Parathyroid adenoma (tissue), 2 donors: ENCODE data around the gene METTL13.

ENCODE experiments used
- H2AFZ ChIP-seq: fragments of 300-600 bp; sonication (generic); one replicate; pipeline ENCODE4 v1.7.0; 2017; ENCODE audit warnings: antibody characterized with exemption, mild to moderate bottlenecking
- H3K27ac ChIP-seq: fragments of 300-600 bp; sonication (generic); one replicate; pipeline ENCODE4 v1.7.0; 2017
- H3K27me3 ChIP-seq: fragments of 300-600 bp; sonication (generic); one replicate; pipeline ENCODE4 v1.7.0; 2017; ENCODE audit warnings: low read length; ENCODE audit not compliant: control insufficient read depth, insufficient read depth
- H3K36me3 ChIP-seq: fragments of 300-600 bp; sonication (generic); one replicate; pipeline ENCODE4 v1.7.0; 2017; ENCODE audit warnings: low read length; ENCODE audit not compliant: control insufficient read depth, insufficient read depth
- H3K4me1 ChIP-seq: fragments of 300-600 bp; sonication (generic); one replicate; pipeline ENCODE4 v1.7.0; 2017; ENCODE audit warnings: control low read depth
- H3K4me2 ChIP-seq: fragments of 300-600 bp; sonication (generic); one replicate; pipeline ENCODE4 v1.7.0; 2017; ENCODE audit warnings: low read length
- H3K4me3 ChIP-seq: fragments of 300-600 bp; sonication (generic); one replicate; pipeline ENCODE4 v1.7.0; 2017; ENCODE audit warnings: low read depth, low read length
- H3K79me2 ChIP-seq: fragments of 300-600 bp; sonication (generic); one replicate; pipeline ENCODE4 v1.7.0; 2017; ENCODE audit warnings: control low read depth
- H3K9ac ChIP-seq: fragments of 300-600 bp; sonication (generic); one replicate; pipeline ENCODE4 v1.7.0; 2017; ENCODE audit warnings: mild to moderate bottlenecking
- H3K9me3 ChIP-seq: fragments of 300-600 bp; sonication (generic); one replicate; pipeline ENCODE4 v1.7.0; 2017; ENCODE audit warnings: low read length; ENCODE audit not compliant: control insufficient read depth
- TF ChIP-seq, protein P1 (sequence below): fragments of 300-600 bp; sonication (generic); IDR thresholded peaks from one replicate; pipeline ENCODE4 v1.7.0; 2017; ENCODE audit warnings: antibody characterized with exemption, mild to moderate bottlenecking
- donor health status: primary hyperparathyroidism.

METTL13 gene

DNA sequence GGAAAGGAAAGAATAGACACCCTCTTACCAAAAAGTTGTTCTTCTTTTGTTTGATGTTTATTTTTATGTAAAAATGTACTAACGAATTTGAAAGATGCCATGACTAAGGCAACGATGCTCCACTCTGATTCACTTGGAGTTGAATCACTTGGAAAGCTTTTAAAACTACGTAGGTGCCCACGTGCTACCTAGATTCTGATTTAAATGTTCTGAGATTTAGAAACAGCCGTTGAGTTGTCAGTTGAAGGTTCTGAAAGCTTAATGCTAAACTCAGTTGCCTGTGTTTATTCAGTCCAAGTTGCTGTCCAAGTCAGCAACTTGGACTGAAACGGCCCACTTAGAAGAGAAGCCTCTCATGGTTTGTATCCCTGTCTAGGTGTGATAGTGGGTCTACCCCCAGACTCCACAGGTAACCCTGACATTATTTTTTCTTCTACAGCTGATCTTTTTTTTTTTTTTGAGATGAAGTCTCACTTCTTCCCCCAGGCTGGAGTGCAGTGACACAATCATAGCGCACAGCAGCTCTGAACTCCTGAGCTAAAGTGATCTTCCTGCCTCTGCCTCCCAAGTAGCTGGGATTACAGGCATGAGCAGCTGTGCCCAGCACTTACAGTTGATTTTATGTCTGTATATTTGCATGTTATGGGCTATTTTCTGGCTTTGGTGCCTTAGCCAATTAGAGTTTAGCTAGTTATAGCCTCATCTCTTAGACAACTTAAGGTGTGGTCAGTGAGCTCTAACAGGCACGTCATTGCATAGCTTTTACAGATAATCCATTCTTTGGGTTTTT is 38.2 kb upstream of the METTL13 start:
- no peaks in the 10 kb centered on the region for H3K9me3 ChIP-seq
- no peaks in the 10 kb centered on the region for H3K36me3 ChIP-seq
- peak overlapping the region; percentile 95 for H3K4me2 ChIP-seq
- peak overlapping the region; percentile 98 for H3K4me3 ChIP-seq
- H3K27ac ChIP-seq = peak overlapping the region; percentile 98
- TF ChIP-seq, protein P1, sequence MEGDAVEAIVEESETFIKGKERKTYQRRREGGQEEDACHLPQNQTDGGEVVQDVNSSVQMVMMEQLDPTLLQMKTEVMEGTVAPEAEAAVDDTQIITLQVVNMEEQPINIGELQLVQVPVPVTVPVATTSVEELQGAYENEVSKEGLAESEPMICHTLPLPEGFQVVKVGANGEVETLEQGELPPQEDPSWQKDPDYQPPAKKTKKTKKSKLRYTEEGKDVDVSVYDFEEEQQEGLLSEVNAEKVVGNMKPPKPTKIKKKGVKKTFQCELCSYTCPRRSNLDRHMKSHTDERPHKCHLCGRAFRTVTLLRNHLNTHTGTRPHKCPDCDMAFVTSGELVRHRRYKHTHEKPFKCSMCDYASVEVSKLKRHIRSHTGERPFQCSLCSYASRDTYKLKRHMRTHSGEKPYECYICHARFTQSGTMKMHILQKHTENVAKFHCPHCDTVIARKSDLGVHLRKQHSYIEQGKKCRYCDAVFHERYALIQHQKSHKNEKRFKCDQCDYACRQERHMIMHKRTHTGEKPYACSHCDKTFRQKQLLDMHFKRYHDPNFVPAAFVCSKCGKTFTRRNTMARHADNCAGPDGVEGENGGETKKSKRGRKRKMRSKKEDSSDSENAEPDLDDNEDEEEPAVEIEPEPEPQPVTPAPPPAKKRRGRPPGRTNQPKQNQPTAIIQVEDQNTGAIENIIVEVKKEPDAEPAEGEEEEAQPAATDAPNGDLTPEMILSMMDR = no peak
- H2AFZ ChIP-seq = peak overlapping the region; percentile 97
- H3K4me1 ChIP-seq = peaks cover 7% of the 10 kb centered on the region
- no peaks in the 10 kb centered on the region for H3K27me3 ChIP-seq
- peak overlapping the region; percentile 28 for H3K9ac ChIP-seq
- peaks cover 2% of the 10 kb centered on the region for H3K79me2 ChIP-seq

DNA sequence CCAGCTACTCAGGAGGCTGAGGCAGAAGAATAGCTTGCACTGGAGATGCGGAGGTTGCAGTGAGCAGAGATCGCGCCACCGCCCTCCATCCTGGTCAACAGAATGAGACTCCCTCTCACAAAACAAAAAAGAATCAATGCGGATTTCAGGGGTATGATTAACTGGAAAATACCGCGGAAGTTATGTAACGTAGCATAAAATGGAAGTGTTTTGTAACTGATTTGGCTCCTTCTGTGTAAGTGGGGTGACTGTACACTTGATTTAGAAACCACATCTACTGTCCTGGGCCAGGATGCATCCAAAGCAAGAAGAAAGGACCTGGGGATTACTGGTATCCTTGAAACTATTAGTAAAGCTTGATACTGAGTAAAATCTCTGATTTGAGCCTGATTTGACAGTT is 36.5 kb upstream of the METTL13 start:
- Histone ChIP-seq H3K27ac (no peak overlapping the region), H2AFZ (no peak overlapping the region)

DNA sequence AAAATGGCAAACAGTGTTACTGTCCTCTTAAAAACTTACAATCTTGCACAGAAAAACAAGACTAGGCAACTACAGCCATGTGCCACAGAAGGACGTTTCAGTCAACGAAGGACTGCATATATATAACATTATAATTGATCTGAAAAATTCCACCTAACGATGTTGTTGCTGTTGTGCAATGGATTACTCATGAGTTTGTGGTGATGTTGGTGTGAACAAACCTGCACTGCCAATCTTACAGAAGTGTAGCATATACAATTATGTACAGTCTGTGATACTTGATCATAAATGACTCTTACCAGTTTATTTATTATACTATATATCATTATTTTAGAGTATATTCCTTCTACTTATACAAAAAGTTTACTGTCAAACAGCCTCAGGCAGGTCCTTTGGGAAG is 32.8 kb upstream of the METTL13 start:
- no peak overlapping the region for H3K27ac ChIP-seq
- H3K4me2 ChIP-seq = no peak overlapping the region
- TF ChIP-seq, protein P1 = no peak
- H3K36me3 ChIP-seq = no peaks in the 10 kb centered on the region
- H3K9ac ChIP-seq = no peak overlapping the region
- H2AFZ ChIP-seq = no peak overlapping the region
- H3K9me3 ChIP-seq = no peaks in the 10 kb centered on the region
- no peaks in the 10 kb centered on the region for H3K79me2 ChIP-seq
- H3K4me1 ChIP-seq = peaks cover under 1% of the 10 kb centered on the region
- H3K27me3 ChIP-seq = no peaks in the 10 kb centered on the region
- no peak overlapping the region for H3K4me3 ChIP-seq

More for the DNA sequence above, 36.5 kb upstream of the METTL13 start:
- H3K9ac ChIP-seq = no peak overlapping the region
- H3K4me3 ChIP-seq = no peak overlapping the region
- peaks cover 2% of the 10 kb centered on the region for H3K79me2 ChIP-seq
- H3K27me3 ChIP-seq = no peaks in the 10 kb centered on the region
- H3K4me1 ChIP-seq = peaks cover 7% of the 10 kb centered on the region
- TF ChIP-seq, protein P1 = no peak
- H3K9me3 ChIP-seq = no peaks in the 10 kb centered on the region
- H3K36me3 ChIP-seq = no peaks in the 10 kb centered on the region
- no peak overlapping the region for H3K4me2 ChIP-seq

DNA sequence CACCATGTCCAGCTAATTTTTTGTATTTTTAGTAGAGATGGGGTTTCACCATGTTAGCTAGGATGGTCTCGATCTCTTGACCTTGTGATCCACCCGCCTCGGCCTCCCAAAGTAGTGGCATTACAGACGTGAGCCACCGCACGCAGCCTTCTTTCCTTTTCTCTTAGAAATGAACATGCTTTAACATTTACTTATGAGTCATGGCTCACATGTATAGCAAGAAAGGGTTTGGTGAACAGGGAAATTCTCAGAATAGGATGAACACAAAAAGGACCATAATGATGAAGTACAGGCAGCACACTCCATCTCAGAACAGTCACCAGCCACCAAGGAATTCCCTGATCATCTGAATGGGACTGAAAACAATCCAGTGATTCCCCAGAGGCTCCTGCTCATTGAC is 30.2 kb upstream of the METTL13 start:
- Histone ChIP-seq H3K9ac (no peak overlapping the region), H3K79me2 (no peaks in the 10 kb centered on the region), H3K4me3 (no peak overlapping the region), H2AFZ (no peak overlapping the region), H3K9me3 (no peaks in the 10 kb centered on the region), H3K27ac (no peak overlapping the region), H3K36me3 (no peaks in the 10 kb centered on the region), H3K27me3 (no peaks in the 10 kb centered on the region), H3K4me2 (no peak overlapping the region), H3K4me1 (no peaks in the 10 kb centered on the region)
- TF ChIP-seq, protein P1 = no peak

DNA sequence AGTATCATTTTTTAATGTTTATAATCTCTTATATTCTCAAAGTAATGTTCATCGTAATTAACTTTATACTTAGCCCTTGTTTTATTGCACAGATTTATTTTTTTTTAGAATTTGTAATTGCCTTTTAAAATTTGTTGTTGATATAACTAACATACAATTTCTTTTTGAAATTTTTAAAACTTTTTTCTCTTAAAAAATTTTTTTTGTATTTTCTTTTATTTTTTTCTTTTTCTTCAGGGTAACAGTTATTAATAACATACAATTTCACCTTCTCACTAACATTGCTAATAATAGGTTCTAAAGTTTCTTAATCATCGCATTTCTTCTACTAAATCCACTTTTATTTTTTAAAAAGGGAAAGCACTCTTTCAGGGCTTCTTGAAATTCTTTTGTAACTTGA is 28.3 kb upstream of the METTL13 start:
- Histone ChIP-seq H2AFZ (no peak overlapping the region), H3K27me3 (no peaks in the 10 kb centered on the region), H3K9me3 (no peaks in the 10 kb centered on the region), H3K27ac (no peak overlapping the region), H3K4me2 (no peak overlapping the region), H3K9ac (no peak overlapping the region), H3K79me2 (no peaks in the 10 kb centered on the region), H3K4me3 (no peak overlapping the region), H3K36me3 (no peaks in the 10 kb centered on the region), H3K4me1 (no peaks in the 10 kb centered on the region)
- TF ChIP-seq, protein P1 = no peak
